Choroid plexus epithelial cell (primary cell): Measurements from ENCODE around the gene ST3GAL5.

Experiments
- DNase-seq: peaks from one replicate; pipeline ENCODE4 v3.0.0-alpha.2; 2010; ENCODE audit warnings: low read depth
- H3K4me3 ChIP-seq: 2 replicates; pipeline ENCODE4 v1.5.1; 2011; ENCODE audit warnings: low read depth, mild to moderate bottlenecking, control low read depth, low read length, moderate library complexity
- CTCF ChIP-seq: conservative IDR thresholded peaks from 2 replicates; pipeline ENCODE4 v1.5.1; 2011; ENCODE audit warnings: low read depth, mild to moderate bottlenecking, control low read depth, inconsistent platforms, low read length, moderate library complexity

ST3GAL5 gene

GRCh38 chr2:85888684-85889626, at the start of gene ST3GAL5:
Gene ST3GAL5 (minus strand): TSS chr2:85888990. CDS start chr2:85888905, 85 bp downstream.
- DNase-seq = peak; percentile 87
- peak; percentile 57 for TF ChIP-seq CTCF
- peak within 1 kb of the TSS; percentile 71 for H3K4me3 ChIP-seq

GRCh38 chr2:85938456-85938855, 49.7 kb upstream of the ST3GAL5 start:
- no peak for DNase-seq
- no peak overlapping the region for H3K4me3 ChIP-seq
- TF ChIP-seq CTCF = no peak

GRCh38 chr2:85937069-85937439, 48.3 kb upstream of the ST3GAL5 start:
- TF ChIP-seq CTCF = no peak
- H3K4me3 ChIP-seq = no peak overlapping the region
- no peak for DNase-seq

GRCh38 chr2:85936421-85937068, 47.8 kb upstream of the ST3GAL5 start:
- no peak overlapping the region for H3K4me3 ChIP-seq
- DNase-seq = no peak
- no peak for TF ChIP-seq CTCF

GRCh38 chr2:85935746-85936208, 47.0 kb upstream of the ST3GAL5 start:
- peak; percentile 89 for DNase-seq
- H3K4me3 ChIP-seq = no peak overlapping the region
- TF ChIP-seq CTCF = no peak

- no peak for DNase-seq
- no peak for TF ChIP-seq CTCF
- H3K4me3 ChIP-seq = no peak overlapping the region
Measured at GRCh38 chr2:85935170-85935745, 46.5 kb upstream of the ST3GAL5 start.
